Glutamatergic neuron (in vitro differentiated cells): ENCODE data around the gene VWC2L. TPM values are rescaled to one million over a fixed set of nuclear protein-coding genes. Genes with fewer than 3 reads are reported as not detected.

ENCODE experiments used
- DNase-seq: peaks from one replicate; pipeline ENCODE4 v3.0.0; 2022
- H3K27ac Mint-ChIP-seq: one replicate; pipeline ENCODE4 v1.8.0; 2020; ENCODE audit warnings: mild to moderate bottlenecking, mixed read lengths, inconsistent platforms; ENCODE audit not compliant: unreplicated experiment
- H3K27me3 Mint-ChIP-seq: one replicate; pipeline ENCODE4 v1.8.0; 2020; ENCODE audit warnings: mild to moderate bottlenecking, moderate library complexity, mixed read lengths, inconsistent platforms; ENCODE audit not compliant: unreplicated experiment
- H3K36me3 Mint-ChIP-seq: one replicate; pipeline ENCODE4 v1.8.0; 2020; ENCODE audit warnings: mild to moderate bottlenecking, mixed read lengths, inconsistent platforms; ENCODE audit not compliant: unreplicated experiment
- H3K4me1 Mint-ChIP-seq: one replicate; pipeline ENCODE4 v1.8.0; 2020; ENCODE audit warnings: mild to moderate bottlenecking, low read depth, mixed read lengths, inconsistent platforms; ENCODE audit not compliant: unreplicated experiment
- H3K4me3 Mint-ChIP-seq: one replicate; pipeline ENCODE4 v1.8.0; 2020; ENCODE audit warnings: mild to moderate bottlenecking, mixed read lengths, inconsistent platforms; ENCODE audit not compliant: unreplicated experiment
- H3K9me3 Mint-ChIP-seq: one replicate; pipeline ENCODE4 v1.8.0; 2020; ENCODE audit warnings: mild to moderate bottlenecking, moderate library complexity, mixed read lengths, inconsistent platforms; ENCODE audit not compliant: unreplicated experiment
- total RNA-seq: library from RNA; stranded (reverse); fragmentation: NEBNext Ultra II Directional; extraction: Animal tissue kit (Norgen Biotek cat#: 25700); gene quantifications from one replicate; pipeline ENCODE4 v1.2.1, GENCODE V29; 2021; ENCODE audit not compliant: unreplicated experiment
- TF ChIP-seq, protein P1 (sequence below): fragments of 200-600 bp; sonication (generic); IDR thresholded peaks from one replicate; pipeline ENCODE4 v1.5.0; 2021; ENCODE audit not compliant: partially characterized antibody, unreplicated experiment

Gene VWC2L
- total RNA-seq, 1 donor from 2014 or later = 0.15 TPM

DNA sequence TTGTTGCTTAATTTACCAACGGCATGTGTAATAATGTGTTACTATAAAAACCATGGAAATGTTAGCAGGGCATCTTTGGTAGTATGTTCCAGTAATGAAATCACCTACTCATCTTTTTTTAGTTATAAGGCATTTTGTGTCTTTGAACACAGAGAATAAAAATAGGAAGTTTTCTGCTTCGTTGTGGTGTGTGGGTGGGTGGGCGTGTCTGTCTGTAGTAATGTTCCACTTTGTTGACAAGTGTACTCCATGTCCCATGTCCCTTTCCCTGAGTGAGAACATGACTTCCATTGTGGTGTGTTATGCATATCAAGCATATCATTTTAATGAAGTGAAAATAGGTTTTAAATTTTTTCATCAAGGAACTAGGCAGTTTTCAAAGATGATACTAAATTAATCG is 149.3 kb downstream of the VWC2L start:
- H3K9me3 Mint-ChIP-seq = no peaks in the 10 kb centered on the region

DNA sequence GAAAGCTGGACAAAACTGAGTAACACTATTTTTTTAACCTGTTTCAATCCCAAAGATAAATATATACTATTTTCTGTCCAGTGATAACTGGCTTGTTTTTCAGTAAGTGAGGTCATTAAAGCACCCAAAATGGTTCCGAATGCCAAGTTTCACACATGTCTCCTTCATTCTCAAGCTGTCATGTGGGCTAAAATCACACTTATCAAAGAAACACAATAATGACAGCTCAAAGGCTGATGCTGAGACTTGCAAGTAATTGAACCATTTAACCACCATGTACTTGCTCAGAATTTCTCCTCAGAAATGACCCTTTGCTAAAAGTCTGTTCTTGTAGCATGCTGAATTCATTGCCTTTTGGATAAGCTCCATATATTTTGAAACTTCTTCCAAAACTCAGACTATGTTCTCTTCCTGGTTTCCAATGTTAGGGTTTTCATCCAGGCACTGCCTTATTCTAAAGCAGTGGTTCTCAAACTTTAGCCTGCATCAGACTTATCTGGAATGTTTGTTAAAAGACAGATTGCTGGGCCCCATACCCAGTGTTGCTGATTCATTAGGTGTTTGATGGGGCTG is 149.8 kb downstream of the VWC2L start:
- Mint-ChIP-seq H3K4me3 (no peak overlapping the region), H3K9me3 (no peaks in the 10 kb centered on the region), H3K27me3 (no peaks in the 10 kb centered on the region), H3K36me3 (peaks cover 6% of the 10 kb centered on the region), H3K27ac (no peak overlapping the region), H3K4me1 (no peaks in the 10 kb centered on the region)
- no peak for DNase-seq
- TF ChIP-seq, protein P1, sequence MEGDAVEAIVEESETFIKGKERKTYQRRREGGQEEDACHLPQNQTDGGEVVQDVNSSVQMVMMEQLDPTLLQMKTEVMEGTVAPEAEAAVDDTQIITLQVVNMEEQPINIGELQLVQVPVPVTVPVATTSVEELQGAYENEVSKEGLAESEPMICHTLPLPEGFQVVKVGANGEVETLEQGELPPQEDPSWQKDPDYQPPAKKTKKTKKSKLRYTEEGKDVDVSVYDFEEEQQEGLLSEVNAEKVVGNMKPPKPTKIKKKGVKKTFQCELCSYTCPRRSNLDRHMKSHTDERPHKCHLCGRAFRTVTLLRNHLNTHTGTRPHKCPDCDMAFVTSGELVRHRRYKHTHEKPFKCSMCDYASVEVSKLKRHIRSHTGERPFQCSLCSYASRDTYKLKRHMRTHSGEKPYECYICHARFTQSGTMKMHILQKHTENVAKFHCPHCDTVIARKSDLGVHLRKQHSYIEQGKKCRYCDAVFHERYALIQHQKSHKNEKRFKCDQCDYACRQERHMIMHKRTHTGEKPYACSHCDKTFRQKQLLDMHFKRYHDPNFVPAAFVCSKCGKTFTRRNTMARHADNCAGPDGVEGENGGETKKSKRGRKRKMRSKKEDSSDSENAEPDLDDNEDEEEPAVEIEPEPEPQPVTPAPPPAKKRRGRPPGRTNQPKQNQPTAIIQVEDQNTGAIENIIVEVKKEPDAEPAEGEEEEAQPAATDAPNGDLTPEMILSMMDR = no peak

More for the DNA sequence above, 149.3 kb downstream of the VWC2L start:
- H3K4me1 Mint-ChIP-seq = no peaks in the 10 kb centered on the region
- no peak overlapping the region for H3K4me3 Mint-ChIP-seq
- H3K27ac Mint-ChIP-seq = no peak overlapping the region
- TF ChIP-seq, protein P1 = no peak
- peaks cover 6% of the 10 kb centered on the region for H3K36me3 Mint-ChIP-seq
- DNase-seq = no peak
- no peaks in the 10 kb centered on the region for H3K27me3 Mint-ChIP-seq

DNA sequence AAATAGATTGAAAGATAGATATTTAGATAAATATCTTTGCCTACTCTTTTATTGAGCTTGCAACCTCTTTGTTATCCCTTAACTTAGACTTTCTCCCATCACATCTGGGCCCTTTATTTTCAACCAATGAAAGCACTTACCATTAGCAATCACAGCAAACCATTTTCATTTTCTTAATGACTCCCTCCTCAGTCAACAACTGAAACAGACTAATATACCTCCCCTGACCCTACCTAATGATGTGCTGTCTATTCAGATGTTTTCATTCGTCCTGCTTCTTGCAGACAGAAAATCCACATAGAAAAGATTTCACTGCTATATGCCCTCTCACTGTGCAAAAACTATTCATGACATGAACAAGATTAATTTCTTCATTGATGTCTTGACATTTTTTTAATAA is 154.4 kb downstream of the VWC2L start:
- no peak overlapping the region for H3K4me3 Mint-ChIP-seq
- H3K4me1 Mint-ChIP-seq = peaks cover 6% of the 10 kb centered on the region
- no peaks in the 10 kb centered on the region for H3K27me3 Mint-ChIP-seq
- DNase-seq = no peak
- H3K9me3 Mint-ChIP-seq = peaks cover 2% of the 10 kb centered on the region
- TF ChIP-seq, protein P1 = no peak
- H3K27ac Mint-ChIP-seq = no peak overlapping the region
- H3K36me3 Mint-ChIP-seq = peaks cover 5% of the 10 kb centered on the region

DNA sequence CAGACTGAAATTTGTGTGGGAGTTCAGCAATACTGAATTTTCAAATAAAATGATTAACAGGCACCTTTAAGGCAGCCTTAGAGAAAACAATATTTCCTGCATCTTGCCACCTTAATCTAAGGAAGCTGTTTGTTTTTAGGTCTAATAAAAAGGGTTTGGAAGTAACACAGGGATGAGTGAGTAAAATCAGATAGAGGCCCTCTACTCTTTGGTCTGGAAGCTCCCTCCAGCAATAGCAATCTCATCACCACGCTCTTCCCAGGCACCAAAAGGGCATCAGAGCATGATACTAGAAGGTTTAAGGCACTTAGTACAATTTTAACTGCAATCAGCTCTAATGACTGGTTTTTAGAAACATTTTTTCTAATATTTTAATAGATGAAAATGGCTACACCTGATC is 155.6 kb downstream of the VWC2L start:
- H3K9me3 Mint-ChIP-seq = peaks cover 2% of the 10 kb centered on the region
- TF ChIP-seq, protein P1 = no peak
- peaks cover 6% of the 10 kb centered on the region for H3K4me1 Mint-ChIP-seq
- H3K27ac Mint-ChIP-seq = no peak overlapping the region
- H3K27me3 Mint-ChIP-seq = no peaks in the 10 kb centered on the region
- no peak overlapping the region for H3K4me3 Mint-ChIP-seq
- H3K36me3 Mint-ChIP-seq = peaks cover 5% of the 10 kb centered on the region
- DNase-seq = no peak

DNA sequence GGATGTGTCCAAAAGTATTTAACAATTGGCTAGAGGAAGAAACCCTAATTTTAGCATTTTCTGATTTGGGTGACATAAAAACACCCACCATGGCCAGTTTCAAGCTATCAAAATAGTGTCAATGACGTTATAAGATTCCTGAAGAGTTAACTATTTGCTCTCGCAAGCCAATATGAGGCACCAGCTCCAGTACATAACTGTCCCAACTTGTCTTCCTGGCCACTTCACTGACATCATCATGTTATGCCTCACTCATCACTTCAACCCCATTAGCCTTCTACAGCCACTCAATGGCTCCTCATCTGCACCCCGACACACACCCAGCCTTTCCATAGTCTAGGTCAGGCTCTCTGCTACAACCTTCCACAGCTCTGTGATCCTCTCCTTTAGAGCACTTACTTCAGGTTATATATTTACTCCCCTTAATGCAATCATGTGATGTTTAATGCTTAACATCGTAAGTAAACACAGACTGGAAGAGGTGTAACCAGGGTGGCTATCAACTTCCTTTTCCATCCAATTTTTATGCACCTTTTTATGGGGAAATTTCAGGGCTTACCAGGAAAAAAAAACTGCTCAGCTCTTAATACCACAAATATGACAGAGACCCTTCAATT is 158.7 kb downstream of the VWC2L start:
- H3K4me1 Mint-ChIP-seq = peaks cover 7% of the 10 kb centered on the region
- no peak overlapping the region for H3K27ac Mint-ChIP-seq
- no peak overlapping the region for H3K4me3 Mint-ChIP-seq
- no peak for DNase-seq
- H3K36me3 Mint-ChIP-seq = peaks cover 5% of the 10 kb centered on the region
- peaks cover 2% of the 10 kb centered on the region for H3K9me3 Mint-ChIP-seq
- H3K27me3 Mint-ChIP-seq = no peaks in the 10 kb centered on the region
- TF ChIP-seq, protein P1 = no peak
